Glutamatergic neuron (in vitro differentiated cells): ENCODE measurements around the gene METTL25. TPM values are rescaled to one million over a fixed set of nuclear protein-coding genes. Genes with fewer than 3 reads are reported as not detected.

Experiments used
- DNase-seq: peaks from one replicate; pipeline ENCODE4 v3.0.0; 2022
- H3K27ac Mint-ChIP-seq: one replicate; pipeline ENCODE4 v1.8.0; 2020; ENCODE audit warnings: mild to moderate bottlenecking, mixed read lengths, inconsistent platforms; ENCODE audit not compliant: unreplicated experiment
- H3K27me3 Mint-ChIP-seq: one replicate; pipeline ENCODE4 v1.8.0; 2020; ENCODE audit warnings: mild to moderate bottlenecking, moderate library complexity, mixed read lengths, inconsistent platforms; ENCODE audit not compliant: unreplicated experiment
- H3K36me3 Mint-ChIP-seq: one replicate; pipeline ENCODE4 v1.8.0; 2020; ENCODE audit warnings: mild to moderate bottlenecking, mixed read lengths, inconsistent platforms; ENCODE audit not compliant: unreplicated experiment
- H3K4me1 Mint-ChIP-seq: one replicate; pipeline ENCODE4 v1.8.0; 2020; ENCODE audit warnings: mild to moderate bottlenecking, low read depth, mixed read lengths, inconsistent platforms; ENCODE audit not compliant: unreplicated experiment
- H3K4me3 Mint-ChIP-seq: one replicate; pipeline ENCODE4 v1.8.0; 2020; ENCODE audit warnings: mild to moderate bottlenecking, mixed read lengths, inconsistent platforms; ENCODE audit not compliant: unreplicated experiment
- H3K9me3 Mint-ChIP-seq: one replicate; pipeline ENCODE4 v1.8.0; 2020; ENCODE audit warnings: mild to moderate bottlenecking, moderate library complexity, mixed read lengths, inconsistent platforms; ENCODE audit not compliant: unreplicated experiment
- total RNA-seq: library from RNA; stranded (reverse); fragmentation: NEBNext Ultra II Directional; extraction: Animal tissue kit (Norgen Biotek cat#: 25700); gene quantifications from one replicate; pipeline ENCODE4 v1.2.1, GENCODE V29; 2021; ENCODE audit not compliant: unreplicated experiment
- TF ChIP-seq, protein P1 (sequence below): fragments of 200-600 bp; sonication (generic); IDR thresholded peaks from one replicate; pipeline ENCODE4 v1.5.0; 2021; ENCODE audit not compliant: partially characterized antibody, unreplicated experiment

Gene METTL25
- total RNA-seq, 1 donor from 2014 or later = 9.8 TPM

DNA sequence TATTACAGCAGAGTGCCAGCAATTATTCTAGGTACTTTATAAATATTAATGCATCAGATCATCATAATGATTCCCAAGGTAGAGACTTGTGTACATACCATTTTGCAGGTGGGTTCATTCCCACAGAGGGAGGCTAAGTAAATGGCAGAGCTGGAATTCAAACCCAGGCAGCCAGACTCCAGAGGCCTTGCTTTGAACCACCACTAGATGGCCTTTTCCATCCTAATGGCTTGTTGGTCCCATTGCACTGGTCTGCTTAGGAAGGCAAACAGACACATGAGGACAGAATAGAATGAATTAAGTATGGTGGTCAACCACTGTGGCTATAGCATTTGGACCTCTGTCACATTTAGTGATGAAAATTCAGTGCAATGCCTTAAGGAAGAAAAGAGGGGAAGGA is 158.7 kb downstream of the METTL25 start:
- no peaks in the 10 kb centered on the region for H3K27me3 Mint-ChIP-seq
- TF ChIP-seq, protein P1, sequence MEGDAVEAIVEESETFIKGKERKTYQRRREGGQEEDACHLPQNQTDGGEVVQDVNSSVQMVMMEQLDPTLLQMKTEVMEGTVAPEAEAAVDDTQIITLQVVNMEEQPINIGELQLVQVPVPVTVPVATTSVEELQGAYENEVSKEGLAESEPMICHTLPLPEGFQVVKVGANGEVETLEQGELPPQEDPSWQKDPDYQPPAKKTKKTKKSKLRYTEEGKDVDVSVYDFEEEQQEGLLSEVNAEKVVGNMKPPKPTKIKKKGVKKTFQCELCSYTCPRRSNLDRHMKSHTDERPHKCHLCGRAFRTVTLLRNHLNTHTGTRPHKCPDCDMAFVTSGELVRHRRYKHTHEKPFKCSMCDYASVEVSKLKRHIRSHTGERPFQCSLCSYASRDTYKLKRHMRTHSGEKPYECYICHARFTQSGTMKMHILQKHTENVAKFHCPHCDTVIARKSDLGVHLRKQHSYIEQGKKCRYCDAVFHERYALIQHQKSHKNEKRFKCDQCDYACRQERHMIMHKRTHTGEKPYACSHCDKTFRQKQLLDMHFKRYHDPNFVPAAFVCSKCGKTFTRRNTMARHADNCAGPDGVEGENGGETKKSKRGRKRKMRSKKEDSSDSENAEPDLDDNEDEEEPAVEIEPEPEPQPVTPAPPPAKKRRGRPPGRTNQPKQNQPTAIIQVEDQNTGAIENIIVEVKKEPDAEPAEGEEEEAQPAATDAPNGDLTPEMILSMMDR = peak; percentile 72

DNA sequence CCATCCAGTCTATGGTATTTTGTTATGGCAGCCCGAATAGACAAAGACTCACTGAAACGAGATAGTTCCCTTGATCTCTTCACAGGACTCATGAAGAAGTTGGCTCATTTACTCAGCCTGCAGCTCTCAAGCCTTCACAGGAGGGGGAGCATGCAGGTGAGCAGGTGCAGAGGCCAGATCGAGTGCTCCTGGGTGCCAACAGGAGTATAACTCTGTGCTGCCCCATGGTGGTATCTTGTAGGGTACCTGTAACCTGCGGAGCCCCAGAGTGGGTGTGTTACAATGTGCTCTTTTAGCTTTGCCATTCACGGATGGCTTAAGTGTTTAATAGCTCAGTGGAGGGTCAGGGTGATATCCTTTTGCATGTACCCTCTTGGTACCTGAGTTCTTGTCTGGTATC is 159.5 kb downstream of the METTL25 start:
- TF ChIP-seq, protein P1 = no peak

More for the DNA sequence above, 158.7 kb downstream of the METTL25 start:
- Mint-ChIP-seq H3K27ac (no peak overlapping the region), H3K36me3 (no peaks in the 10 kb centered on the region), H3K4me3 (no peak overlapping the region), H3K9me3 (no peaks in the 10 kb centered on the region), H3K4me1 (no peaks in the 10 kb centered on the region)
- peak; percentile 34 for DNase-seq

DNA sequence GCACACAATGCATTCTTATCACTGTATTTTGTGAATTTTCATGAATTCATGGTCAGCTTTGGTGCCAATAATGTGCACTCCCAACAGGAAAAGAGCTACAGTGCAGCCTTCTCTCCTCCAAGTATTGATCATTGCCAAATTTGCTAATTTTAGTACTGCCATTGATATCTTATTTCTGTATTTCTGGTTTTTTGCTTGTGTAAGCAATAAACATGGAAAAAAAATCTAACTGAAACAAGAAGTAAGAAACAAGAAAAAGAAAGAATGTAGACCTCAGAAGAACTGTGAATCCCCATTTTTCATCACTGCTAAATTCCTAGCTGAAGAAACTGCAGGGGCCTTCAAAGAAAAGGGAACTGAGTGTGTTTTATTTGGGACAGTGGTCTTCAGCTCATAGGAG is 161.2 kb downstream of the METTL25 start:
- Mint-ChIP-seq H3K36me3 (no peaks in the 10 kb centered on the region), H3K4me1 (peaks cover 8% of the 10 kb centered on the region), H3K4me3 (no peak overlapping the region), H3K27me3 (no peaks in the 10 kb centered on the region), H3K27ac (no peak overlapping the region), H3K9me3 (no peaks in the 10 kb centered on the region)
- TF ChIP-seq, protein P1 = no peak
- DNase-seq = no peak

More for the DNA sequence above, 159.5 kb downstream of the METTL25 start:
- no peaks in the 10 kb centered on the region for H3K36me3 Mint-ChIP-seq
- H3K27me3 Mint-ChIP-seq = no peaks in the 10 kb centered on the region
- no peaks in the 10 kb centered on the region for H3K9me3 Mint-ChIP-seq
- H3K4me3 Mint-ChIP-seq = no peak overlapping the region
- no peak overlapping the region for H3K27ac Mint-ChIP-seq
- no peaks in the 10 kb centered on the region for H3K4me1 Mint-ChIP-seq
- no peak for DNase-seq

DNA sequence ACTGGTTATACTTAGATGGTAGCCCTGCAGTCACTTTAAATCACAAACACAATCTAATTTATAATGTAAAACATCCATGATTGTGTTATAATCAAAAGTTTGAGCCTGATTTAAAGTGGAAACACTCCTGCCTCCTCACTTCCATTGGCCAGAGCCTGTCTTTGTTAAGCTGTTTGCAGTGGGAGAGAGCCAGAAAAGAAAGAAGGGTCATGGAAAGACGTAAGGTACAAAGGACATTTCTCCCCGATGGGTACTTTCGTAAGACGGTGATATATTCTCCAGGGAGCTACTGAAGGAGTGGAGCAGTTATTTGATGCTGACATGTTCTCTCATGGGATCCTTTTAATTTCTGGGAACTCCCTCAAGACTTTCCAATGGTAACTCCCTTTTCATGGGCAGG is 164.0 kb downstream of the METTL25 start:
- Mint-ChIP-seq H3K4me3 (no peak overlapping the region), H3K27ac (no peak overlapping the region), H3K36me3 (no peaks in the 10 kb centered on the region), H3K27me3 (no peaks in the 10 kb centered on the region), H3K4me1 (peaks cover 26% of the 10 kb centered on the region), H3K9me3 (no peaks in the 10 kb centered on the region)
- DNase-seq = no peak
- TF ChIP-seq, protein P1 = no peak

DNA sequence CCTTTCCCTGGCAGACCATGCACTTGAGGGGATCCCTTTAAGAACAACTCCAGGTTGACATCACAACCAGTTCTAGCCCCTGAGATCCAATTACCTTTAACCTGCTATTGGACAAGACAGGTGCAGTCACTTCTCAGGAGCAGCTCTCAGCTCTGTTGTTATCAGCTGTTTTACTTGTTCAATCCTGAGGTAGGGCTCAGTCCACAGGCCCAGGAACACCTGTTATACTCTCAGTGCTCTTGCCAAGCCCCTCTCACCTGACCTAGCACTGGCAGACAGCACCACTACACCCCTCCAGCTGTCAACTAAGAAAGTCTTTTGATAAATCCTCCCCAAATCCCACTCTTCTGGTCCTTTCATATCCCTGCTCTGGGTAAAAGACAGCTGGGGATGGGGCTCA is 164.4 kb downstream of the METTL25 start:
- no peaks in the 10 kb centered on the region for H3K9me3 Mint-ChIP-seq
- TF ChIP-seq, protein P1 = no peak
- H3K4me1 Mint-ChIP-seq = peaks cover 26% of the 10 kb centered on the region
- no peak for DNase-seq
- H3K27me3 Mint-ChIP-seq = no peaks in the 10 kb centered on the region
- no peak overlapping the region for H3K27ac Mint-ChIP-seq
- H3K36me3 Mint-ChIP-seq = no peaks in the 10 kb centered on the region
- H3K4me3 Mint-ChIP-seq = no peak overlapping the region
